Choroid plexus epithelial cell (primary cell): Measurements from ENCODE around the gene FAM110A.

ENCODE experiments used
- DNase-seq: peaks from one replicate; pipeline ENCODE4 v3.0.0-alpha.2; 2010; ENCODE audit warnings: low read depth
- H3K4me3 ChIP-seq: 2 replicates; pipeline ENCODE4 v1.5.1; 2011; ENCODE audit warnings: low read depth, mild to moderate bottlenecking, control low read depth, low read length, moderate library complexity
- CTCF ChIP-seq: conservative IDR thresholded peaks from 2 replicates; pipeline ENCODE4 v1.5.1; 2011; ENCODE audit warnings: low read depth, mild to moderate bottlenecking, control low read depth, inconsistent platforms, low read length, moderate library complexity

Gene FAM110A

GRCh38 chr20:830011-830521, 3.4 kb upstream of the FAM110A start:
- no peak overlapping the region for H3K4me3 ChIP-seq
- no peak for TF ChIP-seq CTCF
- DNase-seq, result no peak

GRCh38 chr20:831251-831650, 2.3 kb upstream of the FAM110A start:
- DNase-seq, result no peak
- no peak for TF ChIP-seq CTCF
- H3K4me3 ChIP-seq, result no peak overlapping the region

GRCh38 chr20:831956-832355, 1.6 kb upstream of the FAM110A start:
- no peak for DNase-seq
- no peak for TF ChIP-seq CTCF
- no peak overlapping the region for H3K4me3 ChIP-seq

GRCh38 chr20:833121-833449, 430 bp upstream of the FAM110A start:
- H3K4me3 ChIP-seq, result peak overlapping the region; percentile 89
- no peak for TF ChIP-seq CTCF
- DNase-seq, result no peak

GRCh38 chr20:834151-834746, 734 bp downstream of the FAM110A start:
- no peak for TF ChIP-seq CTCF
- H3K4me3 ChIP-seq, result peak overlapping the region; percentile 89
- no peak for DNase-seq

- H3K4me3 ChIP-seq, result no peak overlapping the region
- no peak for DNase-seq
- TF ChIP-seq CTCF, result no peak
These were observed 2.1 kb downstream of the FAM110A start for GRCh38 chr20:835608-836045.

- TF ChIP-seq CTCF, result no peak
- no peak overlapping the region for H3K4me3 ChIP-seq
- no peak for DNase-seq
These were observed 2.7 kb downstream of the FAM110A start for GRCh38 chr20:836190-836589.
